ENCODE data around the gene RPL36. TPM values are rescaled to one million over a fixed set of nuclear protein-coding genes. Genes with fewer than 3 reads are reported as not detected.

RPL36 gene
- total RNA-seq, 1 donor from 2014 or later: 943 TPM

GRCh38 chr19:5686326-5686646, 3.8 kb upstream of the RPL36 start:
- Mint-ChIP-seq H3K27me3 (ENCODE audit: low read depth, unreplicated experiment) (no peaks in the 10 kb centered on the region), H3K27ac (ENCODE audit: unreplicated experiment) (no peak overlapping the region), H3K9me3 (ENCODE audit: unreplicated experiment) (peaks cover 3% of the 10 kb centered on the region), H3K4me1 (ENCODE audit: low read depth, unreplicated experiment) (peaks cover 4% of the 10 kb centered on the region), H3K36me3 (ENCODE audit: low read depth, unreplicated experiment) (peaks cover 12% of the 10 kb centered on the region), H3K4me3 (ENCODE audit: unreplicated experiment) (peak overlapping the region; percentile 73)
- Histone ChIP-seq H3K4me3 (ENCODE audit: insufficient read depth, low read depth, low read length) (no peak overlapping the region), H4K20me1 (ENCODE audit: insufficient read depth, low read length) (peaks cover 17% of the 10 kb centered on the region), H3K27ac (ENCODE audit: low read depth, low read length) (no peak overlapping the region), H3K27me3 (ENCODE audit: insufficient read depth, low read length) (no peaks in the 10 kb centered on the region), H3K36me3 (ENCODE audit: insufficient read depth, low read length) (no peaks in the 10 kb centered on the region), H3K4me2 (ENCODE audit: low read length) (peak overlapping the region; percentile 81), H3K9ac (ENCODE audit: low read length) (no peak overlapping the region), H2AFZ (ENCODE audit: low read depth, low read length) (peak overlapping the region; percentile 69), H3K9me3 (ENCODE audit: insufficient read depth, low read depth, low read length) (no peaks in the 10 kb centered on the region), H3K4me1 (ENCODE audit: insufficient read depth, low read length) (no peaks in the 10 kb centered on the region), H3K79me2 (ENCODE audit: insufficient read depth, low read length) (peaks cover 13% of the 10 kb centered on the region)
- DNase-seq (ENCODE audit: low read depth) (no peak), FAIRE-seq (no peak)
- TF ChIP-seq CTCF (IDR thresholded peaks at IDR 0.05; ENCODE audit: insufficient read depth, low read depth, low read length): no peak
- TF ChIP-seq EZH2 (IDR thresholded peaks at IDR 0.05; ENCODE audit: insufficient read depth, low read length): no peak

DNA sequence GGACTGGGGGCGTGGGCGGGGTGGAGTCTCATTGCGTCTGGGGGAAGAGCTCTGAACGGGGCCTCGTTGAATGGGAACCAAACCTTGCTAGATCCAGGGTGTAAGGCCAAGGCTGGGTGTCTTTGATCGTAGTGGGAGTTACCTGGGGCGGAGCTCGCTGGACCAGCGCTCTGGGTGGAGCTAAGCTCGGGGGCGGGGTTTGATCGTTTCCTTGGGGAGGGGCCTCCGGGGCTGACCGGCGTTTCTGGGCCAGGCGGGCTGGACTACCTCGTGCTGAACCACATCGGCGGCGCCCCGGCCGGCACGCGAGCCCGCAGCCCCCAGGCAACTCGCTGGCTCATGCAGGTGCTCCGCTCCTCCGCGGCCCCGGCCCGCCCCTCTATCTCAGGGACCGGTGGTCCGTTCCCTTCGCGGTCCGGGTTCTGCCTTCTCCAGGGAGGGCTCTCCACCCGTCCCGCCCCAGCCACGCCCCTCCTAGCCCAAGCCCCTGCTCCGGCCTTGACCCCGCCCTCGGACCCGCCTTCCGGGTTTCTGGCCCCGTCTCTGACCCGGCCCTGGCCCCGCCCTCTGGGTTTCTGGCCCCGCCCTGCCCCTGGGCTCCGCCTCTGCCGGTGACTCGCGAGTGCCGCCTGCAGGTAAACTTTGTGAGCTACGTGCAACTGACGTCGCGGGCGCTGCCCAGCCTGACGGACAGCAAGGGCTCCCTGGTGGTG, 3.3 kb upstream of the RPL36 start:
- Histone ChIP-seq H2AFZ (ENCODE audit: low read depth, low read length) (peak overlapping the region; percentile 75), H3K4me2 (ENCODE audit: low read length) (peak overlapping the region; percentile 81), H3K27ac (ENCODE audit: low read depth, low read length) (no peak overlapping the region), H3K36me3 (ENCODE audit: insufficient read depth, low read length) (no peaks in the 10 kb centered on the region), H3K4me1 (ENCODE audit: insufficient read depth, low read length) (peaks cover 2% of the 10 kb centered on the region), H4K20me1 (ENCODE audit: insufficient read depth, low read length) (peaks cover 17% of the 10 kb centered on the region), H3K79me2 (ENCODE audit: insufficient read depth, low read length) (peaks cover 18% of the 10 kb centered on the region), H3K9me3 (ENCODE audit: insufficient read depth, low read depth, low read length) (no peaks in the 10 kb centered on the region), H3K9ac (ENCODE audit: low read length) (no peak overlapping the region), H3K4me3 (ENCODE audit: insufficient read depth, low read depth, low read length) (peak overlapping the region; percentile 55), H3K27me3 (ENCODE audit: insufficient read depth, low read length) (no peaks in the 10 kb centered on the region)
- FAIRE-seq: no peak
- no peak overlapping the region for H3K27ac Mint-ChIP-seq (ENCODE audit: unreplicated experiment)
- TF ChIP-seq EZH2 (IDR thresholded peaks at IDR 0.05; ENCODE audit: insufficient read depth, low read length) (no peak), CTCF (IDR thresholded peaks at IDR 0.05; ENCODE audit: insufficient read depth, low read depth, low read length) (peak; percentile 41)
- no peaks in the 10 kb centered on the region for H3K27me3 Mint-ChIP-seq (ENCODE audit: low read depth, unreplicated experiment)
- peak; percentile 58 for DNase-seq (ENCODE audit: low read depth)
- peaks cover 3% of the 10 kb centered on the region for H3K9me3 Mint-ChIP-seq (ENCODE audit: unreplicated experiment)
- peak overlapping the region; percentile 73 for H3K4me3 Mint-ChIP-seq (ENCODE audit: unreplicated experiment)
- peaks cover 12% of the 10 kb centered on the region for H3K36me3 Mint-ChIP-seq (ENCODE audit: low read depth, unreplicated experiment)
- no peaks in the 10 kb centered on the region for H3K4me1 Mint-ChIP-seq (ENCODE audit: low read depth, unreplicated experiment)
